Fibroblast of the aortic adventitia (primary cell): ENCODE measurements around the gene OCSTAMP. TPM values are rescaled to one million over a fixed set of nuclear protein-coding genes. Genes with fewer than 3 reads are reported as not detected.
A peak's percentile ranks its signal among the peaks of the same experiment; 100 is the strongest.

Experiments used
- DNase-seq: peaks from one replicate; pipeline ENCODE4 v3.0.0-alpha.2; 2010; ENCODE audit warnings: low read depth
- H3K4me3 ChIP-seq: 2 replicates; pipeline ENCODE4 v1.5.1; 2011; ENCODE audit warnings: low read depth, mild to moderate bottlenecking, control low read depth, low read length, moderate library complexity
- CTCF ChIP-seq: IDR thresholded peaks from 2 replicates; pipeline ENCODE4 v1.5.1; 2011; ENCODE audit warnings: mild to moderate bottlenecking, low read length, control low read depth, inconsistent platforms; ENCODE audit not compliant: insufficient read depth
- total RNA-seq: library from RNA; depleted of rRNA; stranded (reverse); fragments of >200 nt; gene quantifications from 2 replicates; pipeline ENCODE4 v1.2.3, GENCODE V29; 2012; ENCODE audit warnings: low replicate concordance

The OCSTAMP gene
- total RNA-seq, 1 donor: not detected

- no peak overlapping the region for H3K4me3 ChIP-seq
- no peak for DNase-seq
- TF ChIP-seq CTCF: no peak
Observed at GRCh38 chr20:46523108-46523507, 27.3 kb downstream of the OCSTAMP start.

DNA sequence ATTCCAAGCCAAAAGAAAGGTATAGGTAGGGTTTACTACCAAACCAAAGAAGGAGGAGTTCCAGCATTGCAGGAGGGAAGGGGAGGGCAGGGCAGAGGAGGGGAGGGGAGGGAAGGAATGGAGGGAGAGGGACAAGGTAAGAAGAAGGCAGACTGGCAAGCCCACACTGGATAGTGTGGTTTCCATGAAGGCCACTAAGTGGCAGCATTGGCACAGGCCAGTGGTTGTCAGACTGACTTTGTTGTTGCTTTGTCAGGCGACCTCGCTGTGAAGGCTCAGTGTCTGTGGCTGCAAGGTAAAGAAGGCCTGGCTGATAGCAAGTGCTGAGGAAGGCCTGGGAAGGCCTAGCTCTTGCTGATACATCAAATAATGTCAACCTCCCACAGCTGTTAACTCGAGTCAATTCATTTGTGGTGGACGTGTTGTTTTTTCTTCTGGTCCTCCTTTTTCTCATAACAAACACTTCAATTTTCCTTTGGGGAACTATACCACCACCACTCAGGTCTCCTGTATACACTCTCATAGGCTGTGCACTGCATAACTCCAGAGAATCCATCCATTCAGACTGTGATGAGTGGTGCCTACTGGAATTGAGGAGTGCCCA lies 29.4 kb downstream of the OCSTAMP start:
- peak; percentile 70 for TF ChIP-seq CTCF
- H3K4me3 ChIP-seq: no peak overlapping the region
- peak; percentile 58 for DNase-seq

DNA sequence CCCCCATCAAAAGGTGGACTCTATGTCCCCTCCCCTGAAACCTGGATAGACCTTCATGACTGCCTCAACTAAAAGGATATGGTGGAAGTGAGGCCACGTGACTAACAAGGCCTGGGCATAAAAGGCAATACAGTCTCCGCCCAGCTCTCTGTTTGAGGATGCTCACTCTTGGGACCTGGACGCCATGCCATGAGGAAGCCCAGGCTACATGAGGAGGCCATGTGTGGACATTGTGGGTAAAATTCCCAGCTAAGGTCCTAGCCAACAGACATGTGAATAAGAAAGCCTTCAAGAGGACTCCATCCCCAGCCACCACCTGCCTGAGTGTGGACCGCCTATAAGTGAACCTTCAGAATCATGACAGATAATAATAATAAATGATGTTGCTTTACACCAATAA lies 29.9 kb downstream of the OCSTAMP start:
- H3K4me3 ChIP-seq: no peak overlapping the region
- TF ChIP-seq CTCF: no peak
- no peak for DNase-seq

- no peak for TF ChIP-seq CTCF
- no peak for DNase-seq
- no peak overlapping the region for H3K4me3 ChIP-seq
Observed at GRCh38 chr20:46519471-46520068, 30.9 kb downstream of the OCSTAMP start.

DNA sequence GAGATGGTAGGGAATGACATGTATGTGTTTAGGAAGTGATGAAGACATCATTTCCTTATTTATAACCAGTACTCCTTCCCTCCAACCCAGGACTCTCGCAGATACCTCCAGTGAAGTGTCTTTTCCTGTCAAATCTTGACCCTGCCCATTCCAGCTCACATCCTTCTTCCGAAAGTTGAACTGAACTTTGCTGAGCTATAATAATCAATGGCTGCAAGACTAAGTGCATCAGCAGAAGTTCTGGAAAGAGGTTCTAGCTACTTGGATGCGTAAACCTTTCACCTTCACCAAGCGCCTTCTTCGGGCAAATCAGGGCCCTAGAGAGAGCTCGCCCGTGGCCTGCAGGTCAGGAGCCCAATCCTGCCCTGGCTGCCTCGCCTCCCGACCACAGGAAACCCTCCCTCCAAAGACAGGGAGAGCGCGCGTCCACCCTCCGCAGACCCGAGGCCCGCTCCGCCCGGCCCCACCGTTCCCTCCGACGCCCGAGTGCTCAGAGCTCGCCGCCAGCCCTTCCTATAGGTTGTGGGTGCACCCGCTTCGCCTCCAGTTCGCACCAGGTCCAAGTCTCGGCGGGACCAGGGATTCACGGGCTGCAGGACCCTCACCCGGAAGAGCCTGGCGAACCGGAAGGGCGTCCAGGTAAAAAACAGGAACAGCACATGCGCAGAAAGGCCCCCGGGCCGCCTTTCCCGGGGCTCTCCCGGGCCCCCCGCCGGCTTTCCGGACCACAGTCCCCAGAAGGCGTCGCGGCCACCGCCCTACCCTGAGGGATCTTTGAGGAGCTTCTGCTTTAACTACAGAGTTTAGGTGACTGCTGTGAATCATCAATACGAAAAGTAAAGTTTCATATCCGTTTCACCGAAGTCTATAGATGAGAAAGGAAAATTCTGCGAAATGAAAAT lies 37.3 kb downstream of the OCSTAMP start, which contains the start of gene ZNF334:
Gene ZNF334 (minus strand): TSS at position 617 of the 902 bp plus-strand sequence. CDS start 1,457 bp downstream, outside the sequence.
- DNase-seq: peak; percentile 6
- peak within 1 kb of the TSS; percentile 64 for H3K4me3 ChIP-seq
- no peak for TF ChIP-seq CTCF

DNA sequence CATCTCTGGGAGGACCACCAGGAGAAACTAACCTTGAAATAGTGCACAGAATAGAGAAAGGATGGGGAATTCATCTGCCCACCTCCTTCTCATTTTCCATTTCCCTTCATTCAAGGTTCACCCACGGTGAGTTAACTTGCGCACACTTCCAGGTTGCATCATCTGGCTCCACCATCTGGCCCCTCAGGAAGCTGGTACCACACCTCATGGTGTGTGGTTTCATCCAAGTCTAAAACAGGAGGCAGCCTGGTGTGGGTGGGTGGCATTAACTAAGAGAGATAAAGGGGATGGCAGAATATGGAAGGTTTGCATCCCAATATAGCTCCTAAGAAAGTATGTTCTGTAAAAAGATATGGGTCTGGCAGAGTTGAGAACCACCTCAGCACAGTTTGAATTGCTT lies 40.9 kb downstream of the OCSTAMP start:
- no peak for TF ChIP-seq CTCF
- no peak for DNase-seq
- H3K4me3 ChIP-seq: no peak overlapping the region
